Mesothelial cell of epicardium (in vitro differentiated cells): Measurements from ENCODE around the gene ECSCR. TPM values are rescaled to one million over a fixed set of nuclear protein-coding genes. Genes with fewer than 3 reads are reported as not detected.

Experiments used
- DNase-seq, 2 experiments: peaks; one replicate each; pipeline ENCODE4 v3.0.0; 2021; ENCODE audit warnings: low spot score in 2 of 2; ENCODE audit not compliant: unreplicated experiment in 2 of 2
- H3K27ac Mint-ChIP-seq: 2 replicates; pipeline ENCODE4 v1.8.0; 2021; ENCODE audit warnings: mixed read lengths
- H3K27me3 Mint-ChIP-seq: 2 replicates; pipeline ENCODE4 v1.8.0; 2021; ENCODE audit warnings: low read depth, mixed read lengths
- H3K36me3 Mint-ChIP-seq: 2 replicates; pipeline ENCODE4 v1.8.0; 2021; ENCODE audit warnings: mixed read lengths
- H3K4me1 Mint-ChIP-seq: 2 replicates; pipeline ENCODE4 v1.8.0; 2021; ENCODE audit warnings: mixed read lengths
- H3K4me3 Mint-ChIP-seq: 2 replicates; pipeline ENCODE4 v1.8.0; 2021; ENCODE audit warnings: mild to moderate bottlenecking, moderate library complexity, mixed read lengths
- H3K9me3 Mint-ChIP-seq: 2 replicates; pipeline ENCODE4 v1.8.0; 2021; ENCODE audit warnings: mixed read lengths
- total RNA-seq: library from RNA; stranded (reverse); gene quantifications from 3 replicates; pipeline ENCODE4 v1.2.1, GENCODE V29; 2021
- TF ChIP-seq, protein P1 (sequence below): fragments of 200-600 bp; sonication (generic); IDR thresholded peaks from one replicate; pipeline ENCODE4 v1.5.0; 2021; ENCODE audit warnings: antibody characterized with exemption; ENCODE audit not compliant: unreplicated experiment

Gene ECSCR
- total RNA-seq, 1 donor from 2014 or later = not detected

DNA sequence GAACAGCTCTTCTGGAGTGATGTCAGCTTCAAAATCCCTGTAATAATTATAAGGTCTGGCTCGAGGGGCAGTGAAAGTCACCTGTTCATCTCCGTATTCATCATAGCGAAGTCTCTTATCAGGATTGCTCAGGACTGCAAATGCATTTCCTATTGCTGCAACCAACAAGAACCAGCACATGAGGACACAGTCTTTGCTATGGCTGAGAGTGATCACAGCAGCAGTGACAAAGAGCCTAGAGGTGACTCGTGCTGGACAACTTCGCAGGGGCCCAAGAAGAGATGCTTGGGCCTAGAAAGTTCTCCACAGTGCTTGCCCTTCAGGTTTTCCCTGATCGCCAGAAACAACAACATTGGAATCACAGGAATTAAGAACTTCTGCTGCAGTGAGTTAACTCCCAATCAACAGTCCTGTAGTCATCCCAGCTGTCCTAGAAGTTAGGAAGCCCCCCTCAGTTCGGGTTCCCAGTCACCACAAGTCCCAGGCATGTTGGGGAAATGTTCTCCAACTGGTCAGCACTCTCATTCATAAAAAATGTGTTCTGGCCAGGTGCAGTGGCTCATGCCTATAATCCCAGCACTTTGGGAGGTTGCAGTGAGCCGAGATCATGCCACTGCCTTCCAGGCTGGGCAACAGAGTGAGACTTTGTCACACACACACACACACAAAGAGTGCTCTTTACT, 36.2 kb downstream of the ECSCR start:
- Mint-ChIP-seq H3K4me3 (no peak overlapping the region), H3K4me1 (no peaks in the 10 kb centered on the region), H3K9me3 (no peaks in the 10 kb centered on the region), H3K27me3 (no peaks in the 10 kb centered on the region), H3K36me3 (peaks cover 36% of the 10 kb centered on the region), H3K27ac (no peak overlapping the region)
- DNase-seq = no peak
- TF ChIP-seq, protein P1, sequence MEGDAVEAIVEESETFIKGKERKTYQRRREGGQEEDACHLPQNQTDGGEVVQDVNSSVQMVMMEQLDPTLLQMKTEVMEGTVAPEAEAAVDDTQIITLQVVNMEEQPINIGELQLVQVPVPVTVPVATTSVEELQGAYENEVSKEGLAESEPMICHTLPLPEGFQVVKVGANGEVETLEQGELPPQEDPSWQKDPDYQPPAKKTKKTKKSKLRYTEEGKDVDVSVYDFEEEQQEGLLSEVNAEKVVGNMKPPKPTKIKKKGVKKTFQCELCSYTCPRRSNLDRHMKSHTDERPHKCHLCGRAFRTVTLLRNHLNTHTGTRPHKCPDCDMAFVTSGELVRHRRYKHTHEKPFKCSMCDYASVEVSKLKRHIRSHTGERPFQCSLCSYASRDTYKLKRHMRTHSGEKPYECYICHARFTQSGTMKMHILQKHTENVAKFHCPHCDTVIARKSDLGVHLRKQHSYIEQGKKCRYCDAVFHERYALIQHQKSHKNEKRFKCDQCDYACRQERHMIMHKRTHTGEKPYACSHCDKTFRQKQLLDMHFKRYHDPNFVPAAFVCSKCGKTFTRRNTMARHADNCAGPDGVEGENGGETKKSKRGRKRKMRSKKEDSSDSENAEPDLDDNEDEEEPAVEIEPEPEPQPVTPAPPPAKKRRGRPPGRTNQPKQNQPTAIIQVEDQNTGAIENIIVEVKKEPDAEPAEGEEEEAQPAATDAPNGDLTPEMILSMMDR = no peak

DNA sequence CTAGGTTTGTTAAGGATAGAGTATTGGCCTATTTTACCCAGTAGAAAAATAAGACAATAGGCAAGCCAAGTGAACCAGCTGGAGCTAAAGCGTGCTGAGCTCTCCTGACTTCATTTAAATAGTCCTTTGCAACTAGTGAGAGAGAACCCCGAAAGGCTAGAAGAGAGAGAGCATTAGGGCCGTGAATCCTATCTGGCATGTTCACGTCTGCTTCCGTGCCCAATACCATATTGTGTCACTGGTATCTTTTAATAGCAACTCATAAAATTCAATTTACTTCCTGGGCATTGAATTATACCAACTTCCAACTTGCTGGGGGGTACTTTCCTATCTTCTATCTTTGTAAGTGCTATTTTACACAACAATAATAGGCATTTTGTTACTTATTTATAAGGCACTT, 37.0 kb downstream of the ECSCR start:
- DNase-seq = no peak
- H3K4me3 Mint-ChIP-seq = no peak overlapping the region
- H3K36me3 Mint-ChIP-seq = peaks cover 40% of the 10 kb centered on the region

DNA sequence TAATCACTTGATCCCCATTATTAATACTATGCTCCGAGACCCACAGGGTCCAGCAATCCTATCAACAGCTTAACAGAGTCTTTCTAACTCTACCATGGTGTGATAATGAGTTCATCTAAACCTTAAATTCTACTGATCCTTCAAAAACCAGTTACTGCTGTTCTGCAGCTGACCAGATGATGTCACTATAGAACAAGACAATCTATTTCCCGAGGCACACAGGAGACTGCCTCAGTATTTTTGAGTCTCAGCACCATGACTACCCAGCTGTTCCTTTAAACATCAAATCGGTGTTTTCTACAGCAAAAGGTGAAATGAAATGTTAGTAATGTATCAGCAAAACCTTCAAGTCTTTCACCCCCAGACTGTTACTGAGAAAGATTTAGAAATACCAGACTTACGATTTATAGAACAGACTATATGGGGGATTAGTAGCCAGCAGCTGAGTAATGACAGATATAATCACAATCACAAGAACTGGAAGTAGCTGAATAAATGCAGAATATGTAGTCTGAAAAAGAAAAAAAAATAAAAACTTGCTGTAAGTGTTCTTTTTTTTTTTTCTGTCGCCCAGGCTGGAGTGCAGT, 40.1 kb downstream of the ECSCR start:
- TF ChIP-seq, protein P1 = peak; percentile 38
- no peak for DNase-seq
- Mint-ChIP-seq H3K4me3 (no peak overlapping the region), H3K9me3 (no peaks in the 10 kb centered on the region), H3K27me3 (no peaks in the 10 kb centered on the region), H3K27ac (peak overlapping the region; percentile 62), H3K36me3 (peaks cover 40% of the 10 kb centered on the region), H3K4me1 (no peaks in the 10 kb centered on the region)

More for the DNA sequence above, 37.0 kb downstream of the ECSCR start:
- Mint-ChIP-seq H3K27ac (no peak overlapping the region), H3K27me3 (no peaks in the 10 kb centered on the region), H3K4me1 (no peaks in the 10 kb centered on the region), H3K9me3 (no peaks in the 10 kb centered on the region)
- TF ChIP-seq, protein P1 = no peak

DNA sequence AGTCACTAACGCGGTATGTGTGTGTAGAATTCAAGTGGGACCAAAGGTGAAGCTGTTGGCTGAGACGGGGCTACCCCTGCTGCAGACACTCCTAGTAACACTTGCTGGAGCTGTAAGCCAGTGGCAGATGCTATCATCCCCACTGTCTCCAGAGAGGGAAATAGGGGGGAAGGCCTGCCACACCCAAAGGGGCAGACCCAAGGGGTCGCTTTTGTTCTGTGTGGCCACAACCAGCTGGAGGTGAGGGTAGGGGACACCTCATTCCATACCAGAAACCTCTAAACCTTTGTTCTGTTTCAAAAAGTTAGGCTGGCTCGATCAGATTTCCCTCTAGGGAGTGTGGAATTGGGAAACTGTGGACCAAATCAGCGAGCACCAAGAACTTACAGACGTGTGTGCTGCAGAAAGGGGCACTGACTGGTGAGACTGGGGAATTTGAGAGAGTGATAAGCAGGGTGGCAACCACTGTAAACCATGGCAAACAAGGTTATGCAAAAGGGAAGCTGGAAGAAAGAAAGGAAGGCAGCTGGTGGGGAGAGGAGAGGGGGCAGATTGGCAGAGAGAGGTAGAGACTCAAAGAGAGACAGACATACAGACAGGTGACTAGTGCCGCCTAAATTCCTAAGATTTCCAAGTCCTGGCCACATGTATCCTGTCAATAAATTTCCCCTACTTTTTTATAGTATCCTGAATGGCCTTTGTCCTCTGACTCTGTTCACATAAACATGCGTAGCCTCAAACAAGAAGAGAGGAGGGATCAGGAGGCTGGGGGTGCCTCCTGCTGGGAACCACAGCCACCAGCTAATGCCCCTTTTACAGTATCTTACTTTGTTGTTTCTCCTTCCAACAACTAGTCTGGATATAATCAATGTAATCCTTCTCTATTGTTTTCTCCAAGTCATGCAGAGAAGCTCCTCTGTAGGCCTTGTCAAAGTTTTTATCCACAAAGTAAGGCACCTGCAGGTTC, 43.0 kb downstream of the ECSCR start:
- peaks cover 34% of the 10 kb centered on the region for H3K36me3 Mint-ChIP-seq
- no peak for DNase-seq
- no peaks in the 10 kb centered on the region for H3K9me3 Mint-ChIP-seq
- H3K4me3 Mint-ChIP-seq = no peak overlapping the region
- no peaks in the 10 kb centered on the region for H3K4me1 Mint-ChIP-seq
- TF ChIP-seq, protein P1 = no peak
- no peak overlapping the region for H3K27ac Mint-ChIP-seq
- no peaks in the 10 kb centered on the region for H3K27me3 Mint-ChIP-seq

DNA sequence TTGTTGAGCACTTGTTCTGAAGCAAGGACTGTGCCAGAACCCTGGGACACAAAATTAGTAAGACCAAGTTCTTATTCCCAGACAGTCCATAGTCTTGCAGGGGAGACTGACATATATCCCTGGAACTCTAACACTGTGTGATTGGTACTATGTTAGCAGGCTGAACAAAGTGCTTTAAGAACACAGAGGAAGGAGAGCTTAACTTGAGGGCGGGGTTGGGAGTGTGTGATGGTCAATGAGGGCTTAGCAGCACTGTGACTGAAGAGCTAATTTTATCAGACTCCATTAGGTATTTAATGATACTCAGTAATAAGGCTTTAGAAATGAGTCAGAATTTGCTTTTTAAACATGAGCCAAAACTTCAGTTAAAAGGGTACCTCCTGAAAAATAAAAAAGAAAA, 43.8 kb downstream of the ECSCR start:
- H3K36me3 Mint-ChIP-seq = peaks cover 30% of the 10 kb centered on the region
- no peaks in the 10 kb centered on the region for H3K9me3 Mint-ChIP-seq
- no peaks in the 10 kb centered on the region for H3K27me3 Mint-ChIP-seq
- H3K4me3 Mint-ChIP-seq = no peak overlapping the region
- no peaks in the 10 kb centered on the region for H3K4me1 Mint-ChIP-seq
- TF ChIP-seq, protein P1 = no peak
- H3K27ac Mint-ChIP-seq = no peak overlapping the region
- no peak for DNase-seq
